Fibroblast of mammary gland (primary cell): ENCODE results near the gene GALNT17.

Experiments used
- DNase-seq: peaks from one replicate; pipeline ENCODE4 v3.0.0-alpha.2; 2010; ENCODE audit warnings: low read depth
- H3K4me3 ChIP-seq: 2 replicates; pipeline ENCODE4 v1.5.1; 2011; ENCODE audit warnings: low read depth, mild to moderate bottlenecking, low read length, moderate library complexity; ENCODE audit not compliant: control insufficient read depth
- CTCF ChIP-seq: conservative IDR thresholded peaks from 2 replicates; pipeline ENCODE4 v1.5.1; 2011; ENCODE audit warnings: low read depth, low read length, inconsistent platforms; ENCODE audit not compliant: control insufficient read depth, insufficient read depth

The GALNT17 gene

GRCh38 chr7:71486414-71486813 is 354.5 kb downstream of the GALNT17 start:
- TF ChIP-seq CTCF: no peak
- no peak overlapping the region for H3K4me3 ChIP-seq
- no peak for DNase-seq

DNA sequence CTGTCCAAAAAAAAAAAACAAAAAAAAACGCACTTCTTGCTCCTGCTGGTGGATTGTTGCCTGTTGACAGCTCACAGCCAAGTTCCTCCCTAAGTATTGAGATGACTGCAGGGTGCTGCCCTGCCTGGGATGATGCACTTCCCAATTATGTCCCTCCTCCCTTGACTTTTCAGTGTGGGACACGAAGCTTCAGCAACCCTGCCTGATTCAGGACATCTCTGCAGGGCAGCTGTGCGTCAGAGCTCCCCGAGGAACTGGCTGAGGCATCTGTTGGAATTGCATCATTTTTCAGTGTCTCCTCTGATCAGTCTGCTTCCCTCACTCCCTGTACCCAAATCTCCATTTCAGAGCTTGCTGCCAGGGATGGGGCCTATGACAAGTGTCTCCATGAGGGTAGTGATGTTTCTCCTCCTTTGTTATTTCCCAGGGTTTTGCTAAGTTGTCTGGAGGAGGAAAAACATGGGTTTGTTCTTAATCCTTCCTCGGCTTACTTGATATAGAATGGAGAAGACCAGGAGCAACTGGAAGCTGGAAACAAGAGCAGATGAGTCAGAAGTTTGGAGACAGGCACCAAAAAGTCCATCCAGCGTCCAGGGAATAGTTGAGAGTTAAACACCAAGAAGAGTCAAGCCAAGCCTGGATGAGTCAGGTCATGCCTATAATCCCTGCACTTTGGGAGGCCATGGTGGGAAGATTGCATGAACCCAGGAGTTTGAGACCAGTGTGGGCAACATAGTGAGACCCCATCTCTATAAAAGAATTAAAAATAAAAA is 355.1 kb downstream of the GALNT17 start:
- DNase-seq: peak; percentile 97
- peak; percentile 8 for TF ChIP-seq CTCF
- no peak overlapping the region for H3K4me3 ChIP-seq

GRCh38 chr7:71488308-71488707 is 356.4 kb downstream of the GALNT17 start:
- DNase-seq: peak; percentile 90
- no peak overlapping the region for H3K4me3 ChIP-seq
- TF ChIP-seq CTCF: no peak

- no peak for TF ChIP-seq CTCF
- no peak overlapping the region for H3K4me3 ChIP-seq
These were observed 359.4 kb downstream of the GALNT17 start for GRCh38 chr7:71491336-71491735.

DNA sequence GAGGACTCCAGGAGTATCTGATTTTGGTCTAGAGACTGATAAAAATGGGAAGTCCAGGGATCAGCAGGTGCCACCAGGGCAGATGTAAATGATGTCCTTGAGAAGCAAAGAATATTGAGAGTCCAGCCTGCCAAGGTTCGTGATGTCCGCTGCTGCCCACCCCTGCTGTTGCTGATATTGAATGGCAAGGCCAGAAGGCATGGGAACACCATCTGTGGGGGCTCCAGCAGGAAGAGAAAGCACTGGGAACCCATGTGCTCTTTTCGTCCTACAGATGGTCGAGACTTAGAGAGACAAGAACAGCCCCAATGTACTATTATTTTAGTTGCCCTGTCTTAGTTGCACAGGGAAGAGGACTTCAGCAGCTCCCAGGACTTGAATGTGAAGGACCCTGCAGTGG is 363.9 kb downstream of the GALNT17 start:
- no peak for TF ChIP-seq CTCF
- DNase-seq: no peak
- no peak overlapping the region for H3K4me3 ChIP-seq

More at GRCh38 chr7:71491336-71491735, 359.4 kb downstream of the GALNT17 start:
- no peak for DNase-seq

GRCh38 chr7:71497256-71497946 is 365.5 kb downstream of the GALNT17 start:
- H3K4me3 ChIP-seq: no peak overlapping the region
- peak; percentile 61 for DNase-seq
- no peak for TF ChIP-seq CTCF
